ENCODE measurements around the gene PDIK1L. TPM values are rescaled to one million over a fixed set of nuclear protein-coding genes. Genes with fewer than 3 reads are reported as not detected.
"Not testable (repeated sequence)": the region's sequence is repeated elsewhere in the genome, so short reads cannot be mapped to it uniquely, and the experiment has no call there.

Gene PDIK1L
- total RNA-seq, 1 experiment from 2014 or later = 7.3 TPM

DNA sequence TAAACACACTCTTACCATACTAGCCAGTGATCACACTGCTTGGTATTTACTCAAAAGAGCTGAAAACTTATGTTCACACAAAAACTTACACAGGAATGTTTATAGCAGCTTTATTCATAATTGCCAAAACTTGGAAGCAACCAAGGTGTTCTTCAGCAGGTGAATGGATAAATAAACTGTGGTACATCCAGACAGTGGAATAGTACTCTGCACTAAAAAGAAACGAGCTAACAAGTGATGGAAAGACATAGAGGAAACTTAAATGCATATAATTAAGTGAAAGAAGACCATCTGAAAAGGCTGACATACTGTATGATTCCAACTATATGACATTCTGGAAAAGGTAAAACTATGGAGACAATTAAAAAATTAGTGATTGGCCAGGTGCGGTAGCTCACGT lies 20.7 kb upstream of the PDIK1L start:
- DNase-seq (ENCODE audit: low spot score) = no peak

DNA sequence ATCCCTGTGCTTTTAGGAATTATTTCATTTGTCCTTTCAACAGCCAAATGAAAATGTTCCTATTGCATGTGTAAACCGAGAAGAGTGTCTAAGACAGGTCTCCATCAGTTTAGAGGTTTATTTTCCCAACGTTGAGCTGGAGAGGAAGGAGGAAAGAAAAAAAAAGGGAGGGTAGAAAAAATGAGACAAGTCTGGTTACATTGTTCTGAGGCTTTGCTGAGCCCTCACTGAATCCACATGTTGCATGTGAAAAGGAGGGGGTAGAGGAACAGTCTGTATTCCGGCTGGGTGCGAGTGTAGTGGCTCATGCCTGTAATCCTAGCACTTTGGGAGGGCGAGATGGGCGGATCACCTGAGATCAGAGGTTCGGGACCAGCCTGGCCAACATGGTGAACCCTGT lies 19.2 kb upstream of the PDIK1L start:
- DNase-seq (ENCODE audit: low spot score) = no peak

DNA sequence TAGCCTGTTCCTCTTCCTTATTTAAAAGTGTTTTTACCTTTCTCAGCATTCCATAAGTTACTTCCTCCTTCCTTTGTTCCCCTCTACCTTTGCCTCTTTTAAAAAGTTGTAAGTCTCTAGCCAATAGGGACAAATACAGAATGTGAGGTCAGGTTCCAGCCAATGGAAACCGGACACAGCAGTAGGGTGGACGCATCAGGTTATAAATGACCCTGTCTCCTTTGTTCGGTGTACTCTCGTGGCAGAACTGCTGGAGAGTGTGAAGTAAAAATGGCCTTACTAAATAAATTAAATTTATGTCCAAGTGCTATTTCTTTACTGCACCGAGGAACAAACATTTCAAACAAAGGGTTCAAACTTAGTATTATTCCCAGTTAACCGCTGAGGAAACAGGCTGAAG lies 18.1 kb upstream of the PDIK1L start:
- DNase-seq (ENCODE audit: low spot score) = not testable (repeated sequence)

DNA sequence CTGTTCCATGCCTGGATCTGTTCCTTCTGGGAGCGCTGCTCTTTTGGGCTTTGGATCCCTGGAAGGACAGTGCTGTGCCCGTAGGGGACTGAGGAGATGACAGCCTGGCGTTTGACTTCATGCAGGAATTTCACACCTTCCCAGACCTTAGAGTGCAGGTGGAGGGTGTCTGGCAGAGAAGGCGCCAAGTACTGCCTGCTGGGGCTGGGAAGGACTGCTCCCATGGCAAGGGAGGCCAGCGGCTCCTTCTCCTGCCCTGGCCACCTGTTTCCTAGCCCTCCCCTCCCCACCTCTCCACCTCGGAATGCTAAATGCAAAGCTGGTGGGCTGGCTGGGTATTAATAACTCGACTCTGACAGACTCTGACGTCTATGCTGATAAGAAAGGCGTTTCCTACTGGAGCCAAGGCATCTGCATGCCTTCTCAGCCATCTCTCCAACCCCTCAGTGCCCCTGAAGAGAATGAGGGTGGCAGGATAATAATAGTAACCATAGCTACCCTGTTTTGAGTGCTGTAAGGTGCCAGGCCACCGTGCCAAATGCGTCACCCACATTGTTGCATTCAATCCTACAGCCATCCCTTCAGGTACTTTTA lies 17.5 kb upstream of the PDIK1L start:
- DNase-seq (ENCODE audit: low spot score) = no peak

DNA sequence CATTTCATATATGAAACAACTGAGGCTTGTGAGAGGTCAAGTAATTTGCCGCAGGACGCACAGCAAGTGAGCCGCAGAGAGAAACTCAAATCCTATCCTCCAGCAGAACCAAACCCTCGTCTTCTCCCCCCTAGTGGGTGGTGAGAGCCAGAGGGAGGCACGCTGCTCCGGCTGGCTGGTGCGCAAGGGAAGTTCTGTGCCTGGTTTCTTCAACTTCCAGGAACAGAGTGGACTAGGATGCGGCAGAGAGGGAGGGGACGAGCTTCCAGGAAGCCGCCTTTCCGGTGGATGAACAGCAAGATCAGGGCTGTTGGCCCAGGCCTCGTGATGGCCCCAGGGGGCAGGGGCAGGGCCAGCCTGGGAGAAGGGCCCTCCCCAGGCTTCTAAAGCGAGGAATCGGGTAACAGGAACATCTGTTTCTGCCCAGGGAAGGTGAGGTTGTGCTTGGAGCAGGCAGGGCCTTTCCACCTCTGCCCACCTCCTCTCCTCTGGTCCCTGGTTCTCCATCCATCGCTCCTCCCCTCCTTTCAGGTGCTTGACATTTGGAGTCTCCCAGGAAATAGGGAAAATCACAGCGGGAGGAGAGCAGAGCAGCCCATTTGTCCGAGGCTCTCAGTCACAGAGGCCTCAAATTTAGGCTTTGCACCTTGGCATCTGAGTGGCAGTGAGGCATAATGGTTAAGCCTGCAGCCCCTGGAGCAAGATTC lies 16.8 kb upstream of the PDIK1L start:
- no peak for DNase-seq (ENCODE audit: low spot score)

DNA sequence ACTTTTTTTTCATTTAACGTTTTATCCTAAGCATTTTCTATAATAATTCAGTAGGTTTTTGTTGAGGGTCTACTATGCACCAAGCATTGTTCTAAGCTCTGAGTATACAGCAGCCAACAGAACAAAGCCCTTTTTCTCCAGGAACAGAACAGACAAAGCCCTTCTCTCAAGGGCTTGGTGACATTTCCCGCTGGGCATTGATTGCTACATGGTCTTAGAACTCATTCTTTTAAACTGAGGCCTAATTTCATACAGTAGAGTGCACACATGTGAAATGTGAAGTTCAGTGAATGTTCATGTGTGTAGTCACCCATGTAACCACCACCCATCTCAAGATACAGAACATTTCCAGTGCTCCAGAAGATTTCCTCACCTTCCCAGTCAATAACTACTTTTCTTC lies 15.2 kb upstream of the PDIK1L start:
- no peak for DNase-seq (ENCODE audit: low spot score)

DNA sequence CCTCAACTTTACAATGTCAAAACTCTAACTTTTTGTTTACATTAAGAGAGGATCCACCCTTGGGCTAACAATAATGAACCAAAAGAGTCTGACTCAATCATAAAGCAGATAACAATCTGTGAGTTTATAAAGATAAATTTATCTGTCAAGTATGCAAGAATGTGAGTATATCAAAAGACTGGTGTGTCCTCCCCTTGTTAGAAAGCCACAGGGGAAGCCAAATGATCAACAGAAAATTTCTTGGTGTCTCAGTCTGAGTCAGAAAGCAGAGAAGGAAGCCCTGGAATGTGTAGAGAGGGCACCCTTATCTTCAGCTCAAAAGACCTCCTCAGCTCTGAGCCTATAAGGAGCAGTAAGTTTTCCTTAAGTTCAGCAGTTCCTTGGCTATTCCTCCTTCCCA lies 13.9 kb upstream of the PDIK1L start:
- DNase-seq (ENCODE audit: low spot score) = no peak

DNA sequence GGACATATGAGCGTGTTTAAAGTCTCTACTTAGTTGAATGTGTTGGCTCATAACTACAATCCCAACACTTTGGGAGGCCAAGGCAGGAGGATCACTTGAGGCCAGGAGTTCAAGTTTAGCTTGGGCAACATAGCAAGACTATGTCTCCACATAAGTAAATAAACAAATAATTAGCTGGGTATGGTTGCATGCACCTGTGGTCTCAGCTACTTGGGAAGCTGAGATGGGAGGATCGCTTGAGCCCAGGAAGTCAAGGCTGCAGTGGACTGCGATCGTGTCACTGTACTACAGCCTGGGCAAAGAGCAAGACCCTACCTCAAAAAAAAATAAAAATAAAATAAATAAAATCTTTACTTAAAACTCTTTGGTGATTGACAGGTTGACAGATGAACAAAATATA lies 13.0 kb upstream of the PDIK1L start:
- no peak for DNase-seq (ENCODE audit: low spot score)

DNA sequence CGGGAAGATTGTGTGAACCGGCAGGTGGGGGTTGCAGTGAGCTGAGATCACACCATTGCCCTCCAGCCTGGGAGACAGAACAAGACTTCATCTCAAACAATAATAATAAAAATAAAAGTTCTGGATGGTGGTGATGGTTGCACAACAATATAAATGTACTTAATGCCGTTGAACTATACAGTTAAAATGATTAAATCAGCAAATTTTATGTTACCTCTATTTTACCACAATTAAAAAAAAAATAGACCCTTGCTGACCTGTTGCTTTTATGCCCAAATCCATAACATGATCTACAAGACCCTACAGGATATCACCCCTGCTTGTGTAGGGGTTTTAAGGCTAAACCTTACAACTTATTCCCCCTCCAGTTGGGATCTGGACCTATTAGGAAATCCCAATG lies 11.8 kb upstream of the PDIK1L start:
- no peak for DNase-seq (ENCODE audit: low spot score)

DNA sequence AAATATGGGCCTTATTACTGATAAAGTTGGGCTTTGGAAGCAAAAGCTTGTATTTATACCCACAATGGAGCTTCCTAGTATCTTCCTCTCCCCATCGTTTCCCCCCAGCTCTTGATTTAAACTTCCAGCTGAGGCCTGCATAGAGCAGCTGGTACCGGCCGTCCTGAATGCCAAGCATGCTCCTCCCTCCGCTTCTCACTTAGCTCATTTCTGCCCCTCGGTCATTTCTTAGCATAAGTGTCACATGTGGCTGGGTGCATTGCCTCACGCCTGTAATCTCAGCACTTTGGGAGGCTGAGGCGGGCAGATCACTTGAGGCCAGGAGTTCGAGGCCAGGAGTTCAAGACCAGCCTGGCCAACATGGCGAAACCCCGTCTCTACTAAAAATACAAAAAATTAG lies 11.4 kb upstream of the PDIK1L start:
- DNase-seq (ENCODE audit: low spot score) = not testable (repeated sequence)

DNA sequence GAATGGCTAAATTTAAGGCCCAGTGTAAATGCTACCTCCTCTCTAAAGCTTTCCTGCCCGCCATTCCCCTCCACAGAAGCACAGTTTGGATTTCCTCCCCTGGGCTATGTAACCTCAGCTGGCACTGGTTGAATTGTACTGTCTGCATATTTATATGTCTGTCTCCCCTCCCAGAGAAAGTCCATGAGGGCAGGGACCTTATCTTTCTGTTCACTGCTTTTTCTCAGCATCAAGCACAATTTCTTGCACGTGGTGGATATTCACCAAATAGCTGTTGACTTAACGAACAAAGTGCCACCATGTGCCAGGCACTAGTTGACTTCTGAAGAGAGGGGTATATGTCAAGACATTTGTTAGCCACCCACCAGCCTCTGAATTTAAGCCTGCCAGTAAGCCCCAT lies 9.5 kb upstream of the PDIK1L start:
- no peak for DNase-seq (ENCODE audit: low spot score)

DNA sequence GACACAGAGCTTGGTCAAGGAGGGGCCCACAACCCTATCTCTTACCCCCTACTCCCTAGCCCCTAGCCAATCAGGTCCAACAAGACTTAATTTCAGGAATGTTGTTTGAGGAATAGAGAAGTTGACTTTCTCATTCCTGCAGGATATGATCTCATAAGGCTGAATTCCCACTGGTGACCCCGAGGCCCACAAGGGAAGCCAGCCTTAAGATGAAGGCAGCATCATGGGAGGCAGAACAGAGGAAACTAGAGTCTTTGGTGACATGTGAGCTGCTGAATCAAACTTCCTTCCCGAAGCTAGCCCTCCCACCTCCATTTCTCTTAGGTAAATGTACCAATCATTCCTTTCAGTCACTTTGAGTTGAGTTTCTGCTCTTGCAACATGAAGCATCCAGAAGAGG lies 9.1 kb upstream of the PDIK1L start:
- DNase-seq (ENCODE audit: low spot score) = no peak

DNA sequence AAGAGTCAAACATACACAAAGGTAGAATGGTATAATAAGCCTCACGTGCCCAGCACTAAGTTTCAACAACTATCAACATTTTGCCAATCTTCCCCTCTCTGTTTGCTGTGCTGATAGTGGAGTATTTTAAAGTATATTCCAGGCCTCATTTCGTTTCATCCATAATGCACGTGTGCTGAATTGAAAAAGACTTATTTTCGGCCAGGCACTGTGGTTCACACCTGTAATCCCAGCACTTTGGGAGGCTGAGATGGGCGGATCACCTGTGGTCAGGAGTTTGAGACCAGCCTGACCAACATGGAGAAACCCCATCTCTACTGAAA lies 6.4 kb upstream of the PDIK1L start:
- not testable (repeated sequence) for DNase-seq (ENCODE audit: low spot score)

DNA sequence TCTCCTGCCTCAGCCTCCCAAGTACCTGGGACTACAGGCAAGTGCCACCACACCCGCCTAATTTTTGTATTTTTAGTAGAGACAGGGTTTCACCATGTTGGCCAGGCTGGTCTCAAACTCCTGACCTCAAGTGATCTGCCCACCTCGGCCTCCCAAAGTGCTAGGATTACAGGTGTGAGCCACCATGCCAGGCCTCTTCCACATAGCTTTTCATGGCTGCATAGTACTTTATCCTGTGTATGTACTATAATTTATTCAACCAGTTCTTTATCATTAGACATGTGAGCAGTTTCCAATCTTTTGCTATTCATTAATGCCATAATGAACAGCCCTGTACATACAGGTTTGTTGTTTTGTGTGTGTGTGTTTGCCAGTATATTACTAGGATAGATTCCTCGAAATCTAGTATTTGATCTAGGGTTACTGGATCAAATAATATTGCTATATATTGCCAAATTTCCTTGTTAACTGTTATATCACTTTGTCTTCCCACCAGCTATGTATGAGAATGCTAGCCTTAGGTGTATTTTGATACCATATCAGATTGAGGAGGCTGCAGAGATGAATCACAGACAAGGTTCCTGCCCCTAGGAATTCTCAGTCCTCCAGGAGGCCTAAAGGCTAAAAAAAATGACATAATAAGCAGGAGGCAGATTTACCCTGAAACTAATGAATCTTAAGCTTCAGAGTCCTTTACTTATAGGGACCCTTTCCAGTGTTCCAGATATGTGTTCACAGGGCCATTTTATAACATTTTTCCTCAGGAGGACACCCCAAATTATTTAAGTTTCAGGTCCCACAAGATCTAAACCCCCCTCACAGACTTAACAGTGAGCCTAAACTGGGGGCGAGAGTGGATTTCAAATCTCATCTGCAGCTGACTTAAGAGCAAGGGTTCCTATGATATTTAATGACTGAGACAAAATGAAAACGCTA lies 2.1 kb upstream of the PDIK1L start:
- no peak for DNase-seq (ENCODE audit: low spot score)

DNA sequence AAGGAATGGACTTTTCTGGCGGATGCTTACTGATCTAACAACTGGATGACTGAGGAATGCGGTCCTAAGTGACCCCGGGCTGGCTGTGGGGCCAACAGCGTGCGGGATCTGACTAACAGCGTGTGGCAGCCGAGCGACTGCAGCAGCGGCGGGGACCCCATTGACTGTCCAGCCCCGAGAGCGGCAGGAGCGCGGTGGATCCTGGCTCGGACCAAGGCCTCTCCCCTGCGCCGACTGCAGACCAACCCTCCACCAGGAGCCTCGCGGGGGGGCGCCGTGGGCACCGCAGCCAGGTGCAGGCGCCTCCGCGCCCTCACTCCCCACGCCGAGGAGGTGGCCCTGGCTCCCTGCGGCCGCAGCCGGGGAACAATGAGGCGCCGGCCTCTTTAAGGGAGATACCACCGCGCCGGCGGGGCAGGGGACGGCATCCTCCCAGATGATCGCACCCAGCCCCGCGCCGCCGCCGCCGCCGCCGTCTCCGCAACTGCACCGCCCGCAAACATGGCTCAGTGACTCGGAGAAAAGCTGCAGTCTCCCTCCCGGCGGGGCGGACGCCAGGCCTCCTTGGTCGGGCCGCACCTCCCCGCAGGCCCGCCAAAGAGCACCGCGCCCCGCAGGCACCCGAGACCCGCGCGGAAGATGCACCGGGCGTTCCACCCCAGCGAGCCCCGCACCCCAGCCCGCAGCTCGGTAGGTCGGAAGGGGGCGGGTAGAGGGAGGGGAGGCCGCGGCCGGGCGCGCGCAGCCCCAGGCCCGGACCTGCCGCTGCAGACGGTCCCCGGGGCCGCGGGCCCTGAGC lies 694 bp upstream of the PDIK1L start:
- peak; percentile 43 for DNase-seq (ENCODE audit: low spot score)

DNA sequence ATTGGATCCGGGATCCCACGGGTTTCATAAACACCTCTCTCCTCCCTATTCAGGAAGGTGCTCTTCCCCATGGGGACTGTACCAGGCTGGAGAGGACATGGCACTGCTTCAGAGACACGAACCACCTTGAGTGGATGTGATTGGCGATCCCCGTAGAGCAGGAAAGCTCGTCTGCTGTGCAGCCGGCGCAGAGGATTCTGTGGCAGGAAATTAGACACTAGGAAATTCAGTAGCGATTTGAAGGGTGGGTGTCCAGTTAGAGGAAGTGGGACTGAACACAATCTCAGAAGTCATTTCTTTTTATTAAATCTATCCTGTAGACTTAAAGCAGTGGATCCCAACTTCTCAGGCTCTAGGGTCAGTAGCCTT lies 767 bp downstream of the PDIK1L start:
- no peak for DNase-seq (ENCODE audit: low spot score)

DNA sequence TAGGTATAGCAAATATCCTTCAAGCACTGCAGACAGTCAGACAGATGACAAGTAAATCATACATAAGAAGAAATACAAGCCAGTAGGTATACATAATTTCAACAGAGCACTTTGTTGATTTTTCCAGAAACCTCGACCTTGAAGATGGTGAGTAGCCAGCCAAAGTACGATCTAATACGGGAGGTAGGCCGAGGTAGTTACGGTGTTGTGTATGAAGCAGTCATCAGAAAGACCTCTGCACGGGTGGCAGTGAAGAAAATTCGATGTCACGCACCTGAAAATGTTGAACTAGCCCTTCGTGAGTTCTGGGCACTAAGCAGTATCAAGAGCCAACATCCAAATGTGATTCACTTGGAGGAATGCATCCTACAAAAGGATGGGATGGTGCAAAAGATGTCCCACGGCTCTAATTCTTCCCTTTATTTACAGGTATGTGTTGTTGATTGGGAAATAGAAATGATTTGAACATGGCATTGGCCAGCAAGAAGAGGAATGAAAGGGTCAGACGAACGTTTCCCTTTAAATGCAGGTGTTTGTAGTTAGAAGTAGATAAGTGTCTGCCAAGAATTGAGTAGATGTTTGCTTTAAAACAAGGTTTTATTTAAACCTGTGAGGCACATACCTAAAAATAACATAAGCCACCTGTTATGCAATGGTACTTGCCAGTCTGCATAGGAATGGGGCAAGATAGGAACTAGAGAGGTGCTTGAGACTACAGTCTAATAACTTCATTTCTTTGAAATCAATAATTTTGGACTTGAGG lies 2.7 kb downstream of the PDIK1L start:
- no peak for DNase-seq (ENCODE audit: low spot score)

DNA sequence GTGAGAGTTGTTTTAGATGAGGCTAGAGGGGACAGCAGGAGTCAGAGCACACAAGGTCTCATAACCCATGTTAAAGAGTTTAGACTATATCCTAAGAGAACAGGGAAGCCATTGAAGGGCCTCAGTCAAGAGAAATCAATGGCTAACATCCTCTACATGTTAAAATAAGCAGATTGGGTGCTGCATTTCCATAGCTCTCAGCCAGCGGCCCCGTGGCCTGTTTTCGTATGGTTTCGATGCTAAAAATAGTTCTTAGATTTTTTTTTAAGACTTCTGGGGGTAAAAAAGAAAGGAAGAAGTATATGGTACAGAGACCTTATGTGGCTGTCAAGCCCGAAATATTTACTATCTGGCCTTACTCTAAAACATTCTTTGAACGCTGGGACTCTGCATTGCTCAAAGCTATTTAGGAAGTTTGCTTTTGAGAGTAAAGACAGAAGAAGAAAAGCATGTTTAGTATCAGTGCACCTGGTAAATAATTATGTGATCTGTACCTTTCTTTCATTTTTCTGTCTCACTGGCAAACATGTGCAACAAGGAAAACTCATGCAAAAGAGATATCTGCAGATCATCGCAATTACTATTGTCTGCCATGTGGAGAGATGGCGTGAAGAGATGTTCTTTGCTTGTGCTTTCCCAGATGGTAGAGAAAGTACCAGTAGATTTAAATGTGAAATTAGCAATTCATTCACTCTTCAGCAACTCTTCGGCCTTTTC lies 8.4 kb downstream of the PDIK1L start:
- no peak for DNase-seq (ENCODE audit: low spot score)

DNA sequence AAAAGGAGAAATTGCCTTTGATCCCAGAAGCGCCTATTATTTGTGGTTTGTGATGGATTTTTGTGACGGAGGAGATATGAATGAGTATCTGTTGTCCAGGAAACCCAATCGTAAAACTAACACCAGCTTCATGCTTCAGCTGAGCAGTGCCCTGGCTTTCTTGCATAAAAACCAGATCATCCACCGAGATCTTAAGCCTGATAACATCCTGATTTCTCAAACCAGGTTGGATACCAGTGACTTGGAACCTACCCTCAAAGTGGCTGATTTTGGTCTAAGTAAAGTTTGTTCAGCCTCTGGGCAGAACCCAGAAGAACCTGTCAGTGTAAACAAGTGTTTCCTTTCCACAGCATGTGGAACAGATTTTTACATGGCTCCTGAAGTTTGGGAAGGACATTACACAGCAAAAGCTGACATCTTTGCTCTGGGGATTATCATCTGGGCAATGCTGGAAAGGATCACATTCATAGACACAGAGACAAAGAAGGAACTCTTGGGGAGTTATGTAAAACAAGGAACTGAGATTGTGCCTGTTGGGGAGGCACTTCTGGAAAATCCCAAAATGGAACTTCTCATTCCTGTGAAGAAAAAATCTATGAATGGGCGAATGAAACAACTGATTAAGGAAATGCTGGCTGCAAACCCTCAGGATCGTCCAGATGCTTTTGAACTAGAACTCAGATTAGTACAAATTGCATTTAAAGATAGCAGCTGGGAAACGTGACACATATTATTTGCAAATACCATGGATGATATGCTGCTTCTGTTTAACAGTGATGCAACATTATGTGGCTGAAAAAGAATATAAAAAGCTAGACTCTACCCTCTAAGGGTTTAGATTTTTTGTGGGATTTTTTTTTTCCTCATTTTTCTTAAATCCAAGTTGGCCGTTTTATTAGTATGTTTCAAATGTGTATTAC lies 10.5 kb downstream of the PDIK1L start:
- DNase-seq (ENCODE audit: low spot score) = no peak

All from H4 (cell line).